Dermis blood vessel endothelial cell (primary cell): ENCODE results near the gene SOCS6. TPM values are rescaled to one million over a fixed set of nuclear protein-coding genes. Genes with fewer than 3 reads are reported as not detected.
A peak's percentile ranks its signal among the peaks of the same experiment; 100 is the strongest.
"Not testable (repeated sequence)": the region's sequence is repeated elsewhere in the genome, so short reads cannot be mapped to it uniquely, and the experiment has no call there.

ENCODE experiments used
- DNase-seq: peaks from one replicate; pipeline ENCODE4 v3.0.0; 2010
- total RNA-seq: library from RNA; depleted of rRNA; stranded (reverse); fragments of >200 nt; gene quantifications from 2 replicates; pipeline ENCODE4 v1.2.3, GENCODE V29; 2014

Gene SOCS6, protein sequence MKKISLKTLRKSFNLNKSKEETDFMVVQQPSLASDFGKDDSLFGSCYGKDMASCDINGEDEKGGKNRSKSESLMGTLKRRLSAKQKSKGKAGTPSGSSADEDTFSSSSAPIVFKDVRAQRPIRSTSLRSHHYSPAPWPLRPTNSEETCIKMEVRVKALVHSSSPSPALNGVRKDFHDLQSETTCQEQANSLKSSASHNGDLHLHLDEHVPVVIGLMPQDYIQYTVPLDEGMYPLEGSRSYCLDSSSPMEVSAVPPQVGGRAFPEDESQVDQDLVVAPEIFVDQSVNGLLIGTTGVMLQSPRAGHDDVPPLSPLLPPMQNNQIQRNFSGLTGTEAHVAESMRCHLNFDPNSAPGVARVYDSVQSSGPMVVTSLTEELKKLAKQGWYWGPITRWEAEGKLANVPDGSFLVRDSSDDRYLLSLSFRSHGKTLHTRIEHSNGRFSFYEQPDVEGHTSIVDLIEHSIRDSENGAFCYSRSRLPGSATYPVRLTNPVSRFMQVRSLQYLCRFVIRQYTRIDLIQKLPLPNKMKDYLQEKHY
- total RNA-seq, result 36.6 and 42.3 TPM in 2 replicates

DNA sequence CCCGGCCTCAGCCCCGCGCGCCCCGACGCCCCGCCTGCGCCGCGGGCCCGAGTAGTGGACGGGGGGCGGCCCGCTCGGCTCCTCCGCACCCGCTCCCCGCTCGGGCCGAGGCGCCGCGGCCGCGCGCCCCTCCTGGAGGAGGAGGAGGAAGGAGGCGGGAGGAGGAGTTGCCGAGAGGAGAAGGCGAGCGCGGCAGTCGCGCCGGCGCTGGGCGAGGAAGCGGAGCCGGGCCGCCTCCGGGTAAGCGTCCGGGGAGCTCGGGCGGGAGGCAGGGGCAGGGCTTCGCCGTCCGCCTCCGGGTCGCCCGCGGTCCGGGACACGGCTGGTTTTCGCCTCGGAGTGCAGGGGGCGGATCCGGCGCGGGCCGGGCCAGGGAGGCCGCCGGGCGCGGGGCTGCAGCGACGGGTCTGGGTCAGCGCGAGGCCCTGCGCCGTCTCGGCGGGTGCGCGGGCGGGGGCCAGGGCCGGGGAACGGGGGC is at the start of gene SOCS6:
Gene SOCS6 (plus strand): TSS at position 195 of the 478 bp plus-strand sequence. CDS start 35,624 bp downstream, outside the sequence.
- peak; percentile 72 for DNase-seq

- DNase-seq, result peak; percentile 29
Observed at GRCh38 chr18:70243131-70243929, 45.5 kb upstream of the SOCS6 start.

DNA sequence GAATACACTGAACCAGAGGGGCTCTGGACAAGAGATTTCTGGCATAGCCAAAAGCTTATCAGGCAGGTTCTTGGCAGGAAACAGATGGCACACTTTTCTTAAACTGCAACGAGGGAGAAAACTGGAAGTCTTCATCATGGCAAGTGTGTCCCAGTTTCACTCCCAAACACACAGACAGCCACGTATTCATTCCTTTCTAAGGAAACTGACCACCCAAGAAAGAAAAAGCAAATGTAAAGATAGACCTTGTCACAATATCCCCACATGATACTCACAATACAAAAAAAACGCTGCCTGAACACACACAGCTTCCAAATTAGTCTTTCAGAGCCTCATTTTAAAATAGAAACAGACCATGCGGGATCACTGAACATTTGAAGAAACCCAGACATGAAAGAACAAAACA is 42.8 kb upstream of the SOCS6 start:
- DNase-seq, result peak; percentile 26

DNA sequence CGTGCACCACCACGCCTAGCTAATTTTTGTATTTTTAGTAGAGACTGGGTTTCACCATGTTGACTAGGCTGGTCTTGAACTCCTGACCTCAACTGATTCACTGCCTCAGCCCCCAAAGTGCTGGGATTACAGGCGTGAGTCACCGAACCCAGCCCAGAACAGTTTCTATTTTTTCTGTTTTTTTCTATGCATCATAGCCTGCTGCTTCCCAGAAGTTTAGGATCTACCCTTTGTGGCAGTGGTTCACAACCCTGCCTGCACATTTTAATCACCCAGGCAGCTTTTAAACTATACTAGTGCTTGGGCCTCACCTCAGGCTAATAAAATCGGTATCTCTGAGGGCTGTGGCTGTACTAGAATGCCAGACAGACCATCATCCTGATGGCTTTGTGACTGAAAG is 39.7 kb upstream of the SOCS6 start:
- no peak for DNase-seq

DNA sequence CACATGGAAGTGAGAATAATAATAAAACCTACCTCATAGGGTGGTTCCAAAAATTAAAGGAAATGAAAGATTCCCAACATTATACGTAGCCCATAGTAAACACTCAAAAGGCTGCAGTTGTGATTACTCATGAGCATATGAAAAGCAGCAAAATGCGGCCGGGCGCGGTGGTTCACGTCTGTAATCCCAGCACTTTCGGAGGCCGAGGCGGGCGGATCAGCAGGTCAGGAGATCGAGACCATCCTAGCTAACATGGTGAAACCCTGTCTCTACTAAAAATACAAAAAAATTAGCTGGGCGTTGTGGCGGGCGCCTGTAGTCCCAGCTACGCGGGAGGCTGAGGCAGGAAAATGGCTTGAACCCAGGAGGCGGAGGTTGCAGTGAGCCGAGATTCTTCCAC is 39.0 kb upstream of the SOCS6 start:
- DNase-seq, result not testable (repeated sequence)

GRCh38 chr18:70250781-70251180 is 38.1 kb upstream of the SOCS6 start:
- DNase-seq, result no peak

DNA sequence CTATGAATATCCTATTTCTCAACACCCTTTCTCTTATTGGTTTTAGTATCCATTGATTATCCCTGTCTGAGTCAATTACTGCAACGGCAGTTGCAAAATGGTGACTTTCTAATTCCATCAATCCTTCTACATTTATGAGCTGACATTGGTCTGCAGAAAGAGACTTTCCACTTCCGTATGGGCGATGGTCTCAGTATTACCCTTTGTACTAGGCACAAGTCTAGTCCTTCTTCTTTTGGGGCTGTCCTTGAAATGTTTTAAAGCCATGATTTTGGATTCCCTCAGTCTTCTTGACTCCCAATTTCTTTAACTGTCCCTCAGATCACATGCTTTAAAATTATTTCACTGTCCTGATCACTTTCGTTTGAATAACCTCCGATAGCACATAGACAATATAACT is 32.7 kb upstream of the SOCS6 start:
- no peak for DNase-seq

GRCh38 chr18:70256994-70257393 is 31.9 kb upstream of the SOCS6 start:
- no peak for DNase-seq

DNA sequence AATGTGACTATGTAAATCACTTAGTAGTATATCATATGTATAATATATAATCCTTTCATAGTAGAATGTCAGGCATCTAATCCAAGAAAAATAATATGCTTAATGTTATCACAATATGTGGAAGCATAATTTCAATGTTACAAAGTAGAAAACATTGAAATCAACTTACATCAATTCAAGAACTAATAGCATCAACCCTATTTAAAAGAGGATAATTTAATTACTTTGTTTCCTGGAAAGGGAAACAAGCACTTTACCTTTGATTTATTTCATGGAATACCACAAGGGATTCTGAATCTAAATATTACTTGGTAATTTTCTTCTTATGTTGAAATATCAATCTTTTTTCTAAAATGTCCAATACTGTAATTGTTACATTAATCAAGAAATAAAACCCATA is 30.6 kb upstream of the SOCS6 start:
- DNase-seq, result no peak

DNA sequence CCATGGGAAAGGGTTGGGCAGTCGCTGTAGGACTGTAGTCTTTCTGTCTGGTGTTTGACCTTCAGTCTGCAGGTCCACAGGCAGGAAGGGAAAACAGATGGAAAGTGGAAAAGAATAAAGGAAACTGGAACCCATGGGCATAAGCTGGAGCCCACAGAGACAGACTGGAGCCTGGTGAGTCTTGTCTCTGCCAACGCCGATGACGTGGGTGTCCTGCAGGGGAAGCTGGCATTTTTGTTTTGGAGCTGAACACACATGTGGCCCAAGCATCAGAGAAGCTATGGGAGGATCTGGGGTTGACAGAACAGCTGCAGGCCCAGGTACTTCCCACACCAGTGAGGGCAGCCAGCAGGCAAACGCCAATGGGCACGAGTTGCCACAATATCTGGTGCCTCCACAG is 28.2 kb upstream of the SOCS6 start:
- no peak for DNase-seq

DNA sequence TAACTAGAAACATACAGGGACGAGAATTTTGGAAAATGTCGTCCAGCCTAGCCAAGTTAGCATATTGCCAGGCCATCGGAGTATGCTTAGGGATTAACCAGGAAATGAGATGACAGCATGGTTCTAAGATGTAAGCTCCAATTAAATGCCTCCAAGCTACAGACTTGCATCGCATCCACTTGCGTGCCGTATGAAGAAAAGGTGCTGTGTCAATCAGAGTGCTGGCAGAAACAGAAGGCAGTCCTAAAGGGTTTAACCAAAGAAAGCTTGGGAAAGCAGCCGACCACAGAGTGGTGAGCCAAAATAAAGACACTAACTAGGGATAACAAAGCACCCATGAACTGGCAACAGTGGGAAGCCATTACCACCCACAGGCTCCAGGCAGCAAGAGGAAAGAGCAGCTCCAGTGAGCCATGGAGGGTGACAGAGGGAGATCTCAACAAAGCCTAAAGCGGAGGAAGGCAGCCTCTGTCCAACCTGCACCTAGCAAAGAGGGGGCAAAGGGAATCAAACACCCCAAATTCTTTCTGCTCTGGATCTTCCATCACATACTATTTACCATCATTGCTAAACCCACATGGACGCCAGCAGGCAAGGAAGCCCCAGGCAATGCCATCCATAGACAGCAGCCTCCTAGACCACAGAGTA is 27.6 kb upstream of the SOCS6 start:
- DNase-seq, result no peak

- DNase-seq, result no peak
Observed at GRCh38 chr18:70263336-70263735, 25.5 kb upstream of the SOCS6 start.

DNA sequence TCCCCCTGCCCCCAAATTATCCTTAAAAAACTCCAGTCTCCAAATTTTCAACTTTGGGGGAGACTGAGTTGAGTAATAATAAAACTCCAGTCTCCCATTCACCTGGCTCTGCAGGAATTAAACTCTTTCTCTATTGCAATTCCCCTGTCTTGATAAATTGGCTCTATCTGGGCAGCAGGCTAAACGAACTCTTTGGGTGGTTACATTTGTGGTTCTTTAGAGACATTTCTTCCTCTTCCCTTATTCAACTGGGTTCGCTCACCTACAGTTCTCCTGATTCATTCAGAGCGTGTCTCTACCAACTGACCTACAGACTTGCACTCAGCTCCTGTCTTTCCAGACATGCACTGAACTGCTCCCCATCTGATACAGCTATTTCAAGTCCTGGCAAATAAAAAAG is 17.1 kb upstream of the SOCS6 start:
- no peak for DNase-seq

GRCh38 chr18:70273021-70273420 is 15.8 kb upstream of the SOCS6 start:
- DNase-seq, result no peak

- no peak for DNase-seq
Observed at GRCh38 chr18:70276416-70277191, 12.2 kb upstream of the SOCS6 start.

GRCh38 chr18:70279470-70279869 is 9.4 kb upstream of the SOCS6 start:
- DNase-seq, result no peak

- peak; percentile 61 for DNase-seq
Observed at GRCh38 chr18:70280007-70280925, 8.6 kb upstream of the SOCS6 start.

GRCh38 chr18:70284976-70285620 is 3.7 kb upstream of the SOCS6 start:
- DNase-seq, result no peak

DNA sequence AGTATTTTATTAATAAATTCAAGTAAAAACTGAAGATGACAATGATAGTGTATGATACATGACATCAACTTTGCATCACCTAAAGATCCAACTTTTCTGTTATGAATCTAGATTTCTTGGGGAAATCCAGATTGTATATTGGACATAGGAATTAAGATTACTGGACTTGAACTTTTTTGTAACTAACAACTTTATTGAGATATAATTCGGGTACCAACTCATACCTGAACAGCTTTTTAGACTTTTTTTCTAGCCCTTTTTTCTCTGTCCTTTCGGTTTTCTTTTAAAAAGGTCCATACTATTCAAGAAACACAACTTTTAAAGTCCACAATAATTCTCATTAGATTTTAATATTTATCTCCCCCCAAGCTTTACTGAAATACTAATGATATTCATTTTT is 1.1 kb upstream of the SOCS6 start:
- DNase-seq, result no peak

- peak; percentile 53 for DNase-seq
Observed at GRCh38 chr18:70288171-70288850, 534 bp upstream of the SOCS6 start.
